Measurements from ENCODE around the gene BPIFB1. TPM values are rescaled to one million over a fixed set of nuclear protein-coding genes. Genes with fewer than 3 reads are reported as not detected.

Gene BPIFB1
- total RNA-seq, 1 donor from 2014 or later = not detected

GRCh38 chr20:33345342-33345741 is 62.3 kb downstream of the BPIFB1 start:
- intact Hi-C loops (cut with micrococcal nuclease) = no loop called here
- no peak overlapping the region for H3K4me3 Mint-ChIP-seq (ENCODE audit: low read depth)
- H3K27me3 Mint-ChIP-seq (ENCODE audit: low read depth) = no peaks in the 10 kb centered on the region
- DNase-seq (ENCODE audit: low spot score) = no peak
- no peaks in the 10 kb centered on the region for H3K9me3 Mint-ChIP-seq
- no peak overlapping the region for H3K27ac Mint-ChIP-seq
- peaks cover 2% of the 10 kb centered on the region for H3K36me3 Mint-ChIP-seq (ENCODE audit: low read depth)
- no peaks in the 10 kb centered on the region for H3K4me1 Mint-ChIP-seq (ENCODE audit: low read depth)

- H3K36me3 Mint-ChIP-seq (ENCODE audit: low read depth) = peaks cover 2% of the 10 kb centered on the region
- no peak overlapping the region for H3K27ac Mint-ChIP-seq
- intact Hi-C loops (cut with micrococcal nuclease) = no loop called here
- H3K4me3 Mint-ChIP-seq (ENCODE audit: low read depth) = no peak overlapping the region
- no peaks in the 10 kb centered on the region for H3K4me1 Mint-ChIP-seq (ENCODE audit: low read depth)
- DNase-seq (ENCODE audit: low spot score) = no peak
- no peaks in the 10 kb centered on the region for H3K9me3 Mint-ChIP-seq
- H3K27me3 Mint-ChIP-seq (ENCODE audit: low read depth) = no peaks in the 10 kb centered on the region
Measured at GRCh38 chr20:33348136-33348937, 65.3 kb downstream of the BPIFB1 start.

- DNase-seq (ENCODE audit: low spot score) = no peak
- intact Hi-C loops (cut with micrococcal nuclease) = no loop called here
- no peaks in the 10 kb centered on the region for H3K4me1 Mint-ChIP-seq (ENCODE audit: low read depth)
- no peak overlapping the region for H3K27ac Mint-ChIP-seq
- no peak overlapping the region for H3K4me3 Mint-ChIP-seq (ENCODE audit: low read depth)
- no peaks in the 10 kb centered on the region for H3K9me3 Mint-ChIP-seq
- H3K27me3 Mint-ChIP-seq (ENCODE audit: low read depth) = no peaks in the 10 kb centered on the region
- peaks cover 2% of the 10 kb centered on the region for H3K36me3 Mint-ChIP-seq (ENCODE audit: low read depth)
Measured at GRCh38 chr20:33349493-33349892, 66.5 kb downstream of the BPIFB1 start.

GRCh38 chr20:33351696-33352095 is 68.7 kb downstream of the BPIFB1 start:
- H3K9me3 Mint-ChIP-seq = no peaks in the 10 kb centered on the region
- intact Hi-C loops (cut with micrococcal nuclease) = no loop called here
- no peak for DNase-seq (ENCODE audit: low spot score)
- H3K4me3 Mint-ChIP-seq (ENCODE audit: low read depth) = no peak overlapping the region
- H3K27ac Mint-ChIP-seq = no peak overlapping the region
- H3K27me3 Mint-ChIP-seq (ENCODE audit: low read depth) = no peaks in the 10 kb centered on the region
- no peaks in the 10 kb centered on the region for H3K4me1 Mint-ChIP-seq (ENCODE audit: low read depth)
- peaks cover 6% of the 10 kb centered on the region for H3K36me3 Mint-ChIP-seq (ENCODE audit: low read depth)

- H3K36me3 Mint-ChIP-seq (ENCODE audit: low read depth) = peaks cover 6% of the 10 kb centered on the region
- no peak for DNase-seq (ENCODE audit: low spot score)
- no peaks in the 10 kb centered on the region for H3K9me3 Mint-ChIP-seq
- H3K27ac Mint-ChIP-seq = no peak overlapping the region
- H3K4me1 Mint-ChIP-seq (ENCODE audit: low read depth) = no peaks in the 10 kb centered on the region
- H3K4me3 Mint-ChIP-seq (ENCODE audit: low read depth) = no peak overlapping the region
- intact Hi-C loops (cut with micrococcal nuclease) = no loop called here
- no peaks in the 10 kb centered on the region for H3K27me3 Mint-ChIP-seq (ENCODE audit: low read depth)
Measured at GRCh38 chr20:33352258-33353012, 69.4 kb downstream of the BPIFB1 start.

- intact Hi-C loops (cut with micrococcal nuclease) = no loop called here
- Mint-ChIP-seq H3K9me3 (no peaks in the 10 kb centered on the region), H3K27me3 (ENCODE audit: low read depth) (no peaks in the 10 kb centered on the region), H3K4me1 (ENCODE audit: low read depth) (no peaks in the 10 kb centered on the region), H3K4me3 (ENCODE audit: low read depth) (no peak overlapping the region), H3K36me3 (ENCODE audit: low read depth) (peaks cover 6% of the 10 kb centered on the region), H3K27ac (no peak overlapping the region)
- DNase-seq (ENCODE audit: low spot score) = no peak
Measured at GRCh38 chr20:33353013-33353402, 70.0 kb downstream of the BPIFB1 start.

Other genes with a start within 250 kb of the BPIFB1 start
- not detected in 2 replicates for gene BPIFB3, start 229.3 kb upstream of the BPIFB1 start, total RNA-seq
- not detected in 2 replicates for gene BPIFB4, start 203.6 kb upstream of the BPIFB1 start, total RNA-seq
- gene BPIFA2, start 115.1 kb upstream of the BPIFB1 start, total RNA-seq = not detected in 2 replicates
- gene BPIFA3, start 65.9 kb upstream of the BPIFB1 start, total RNA-seq = not detected in 2 replicates
- not detected in 2 replicates for gene BPIFA1, start 47.2 kb upstream of the BPIFB1 start, total RNA-seq
- 40.3 and 40.7 TPM in 2 replicates for gene CDK5RAP1, start 118.3 kb downstream of the BPIFB1 start, total RNA-seq
- gene SNTA1, start 160.5 kb downstream of the BPIFB1 start, total RNA-seq = 1.1 and 1.6 TPM in 2 replicates
- gene CBFA2T2, start 206.9 kb downstream of the BPIFB1 start, total RNA-seq = 11.8 and 14.4 TPM in 2 replicates

Data from activated T-helper 2 cell treated with anti-CD3 and anti-CD28 coated beads, Interferon-gamma antibody, Interleukin-2, Interleukin-4, amounts not matched to agents 10 μg/mL and 5 μg/mL and 100 μg/mL, durations not matched to agents 14 hours and 24 hours and 36 hours (primary cell).